ENCODE data around the gene ITGAE.

Gene ITGAE

GRCh38 chr17:3667366-3668278 is 133.4 kb downstream of the ITGAE start:
- DNase-seq (ENCODE audit: low read depth, low spot score), result peak; percentile 69

- no peak for DNase-seq (ENCODE audit: low read depth, low spot score)
Observed at GRCh38 chr17:3666516-3666915, 134.5 kb downstream of the ITGAE start.

- no peak for DNase-seq (ENCODE audit: low read depth, low spot score)
Observed at GRCh38 chr17:3665834-3666233, 135.2 kb downstream of the ITGAE start.

Data from smooth muscle cell of the brain vasculature (primary cell).